Measurements from ENCODE around the gene GLTP. TPM values are rescaled to one million over a fixed set of nuclear protein-coding genes. Genes with fewer than 3 reads are reported as not detected.

GLTP gene
- polyA plus RNA-seq, 2 of the 4 experiments (the other 2 are of a cell fraction), result 16.9 to 18.8 TPM

GRCh38 chr12:109818253-109818652, 62.1 kb downstream of the GLTP start:
- Histone ChIP-seq H3K4me3 (no peak overlapping the region), H3K4me2 (no peak overlapping the region), H3K9me3 (no peaks in the 10 kb centered on the region), H3K4me1 (peaks cover 23% of the 10 kb centered on the region), H3K27ac (no peak overlapping the region)
- ATAC-seq (no peak), FAIRE-seq (no peak), DNase-seq (ENCODE audit: low read depth in 1 of 2, low spot score in 1 of 2) (no peak)
- POLR2A ChIA-PET, result no interaction called here
- CTCF ChIA-PET, result interaction anchor here (0.8 to 7.3 kb wide), 4 partner anchors 8 to 18 kb away, joined by 3 to 85 read pairs (median 3); no protein-coding TSS in a partner anchor
- 79% methylated on average over 9 of the region's 9 CpGs for WGBS (ENCODE audit: missing lambda C conversion rate)
- TF ChIP-seq EP300 (IDR thresholded peaks at IDR 0.05), result no peak
- TF ChIP-seq ZFP36 (IDR thresholded peaks at IDR 0.05; ENCODE audit: borderline replicate concordance, partially characterized antibody), result peak; percentile 4

- CTCF ChIA-PET, result interaction anchor here (0.8 to 7.3 kb wide), 4 partner anchors 9 to 28 kb away, joined by 3 to 85 read pairs (median 14); no protein-coding TSS in a partner anchor
- 86% methylated on average over 8 of the region's 8 CpGs for WGBS (ENCODE audit: missing lambda C conversion rate)
- Histone ChIP-seq H3K27ac (no peak overlapping the region), H3K4me3 (no peak overlapping the region), H3K4me1 (peaks cover 18% of the 10 kb centered on the region), H3K4me2 (no peak overlapping the region), H3K9me3 (no peaks in the 10 kb centered on the region)
- POLR2A ChIA-PET, result no interaction called here
- ATAC-seq (0 out of 6 replicates have a peak, but pooled peaks of 1 of the 2 experiments have one; percentile 6), FAIRE-seq (no peak), DNase-seq (ENCODE audit: low read depth in 1 of 2, low spot score in 1 of 2) (peak in 1 of 2 experiments; percentile 51)
- TF ChIP-seq MYC (IDR thresholded peaks at IDR 0.05; ENCODE audit: borderline replicate concordance, low read length), result no peak
- peak; percentile 56 for TF ChIP-seq ZFP36 (IDR thresholded peaks at IDR 0.05; ENCODE audit: borderline replicate concordance, partially characterized antibody)
These were observed 62.6 kb downstream of the GLTP start for GRCh38 chr12:109817627-109818231.

GRCh38 chr12:109816870-109817269, 63.5 kb downstream of the GLTP start:
- no peak overlapping the region for H3K4me2 ChIP-seq
- POLR2A ChIA-PET, result no interaction called here
- TF ChIP-seq GATA3 (IDR thresholded peaks at IDR 0.05; ENCODE audit: borderline replicate concordance) (no peak), HOXB5 (CRISPR knock-in tag; IDR thresholded peaks at IDR 0.05) (no peak), MYC (IDR thresholded peaks at IDR 0.05; ENCODE audit: borderline replicate concordance, low read length) (no peak), MAFK (IDR thresholded peaks at IDR 0.05; ENCODE audit: partially characterized antibody) (no peak), TP53 (CRISPR knock-in tag; IDR thresholded peaks at IDR 0.05) (no peak), RARB (CRISPR knock-in tag; IDR thresholded peaks at IDR 0.05) (no peak), HMGXB4 (CRISPR knock-in tag; IDR thresholded peaks at IDR 0.05; ENCODE audit: borderline replicate concordance) (no peak), ESRRA (IDR thresholded peaks at IDR 0.05; ENCODE audit: borderline replicate concordance, low read length) (no peak), HES2 (IDR thresholded peaks at IDR 0.05) (no peak), POLR2AphosphoS2 (conservative IDR thresholded peaks at IDR 0.05; ENCODE audit: low read length) (no peak)
- peaks cover 11% of the 10 kb centered on the region for H3K4me1 ChIP-seq
- FAIRE-seq (no peak), ATAC-seq (no peak), DNase-seq (ENCODE audit: low read depth in 1 of 2, low spot score in 1 of 2) (no peak)
- no peak overlapping the region for H3K4me3 ChIP-seq
- WGBS (ENCODE audit: missing lambda C conversion rate), result 62% methylated on average over 7 of the region's 7 CpGs
- H3K9me3 ChIP-seq, result no peaks in the 10 kb centered on the region
- CTCF ChIA-PET, result interaction anchor here (2.0 to 7.3 kb wide), 3 partner anchors 11 to 28 kb away, joined by 6 to 85 read pairs (median 25); partner anchors contain the start of gene TRPV4
- H3K27ac ChIP-seq, result no peak overlapping the region

GRCh38 chr12:109815757-109816617, 64.4 kb downstream of the GLTP start:
- Histone ChIP-seq H3K4me3 (no peak overlapping the region), H3K4me1 (peaks cover 11% of the 10 kb centered on the region), H3K4me2 (no peak overlapping the region), H3K27ac (no peak overlapping the region), H3K9me3 (no peaks in the 10 kb centered on the region)
- 58% methylated on average over 10 of the region's 10 CpGs for WGBS (ENCODE audit: missing lambda C conversion rate)
- DNase-seq (ENCODE audit: low read depth in 1 of 2, low spot score in 1 of 2) (peak in 1 of 2 experiments; percentile 65), ATAC-seq (peak in 1 of 2 experiments; percentile 34; a peak in 3 of 6 replicates), FAIRE-seq (no peak)
- CTCF ChIA-PET, result interaction anchor here (1.3 to 7.3 kb wide), 6 partner anchors 10 to 37 kb away, joined by 3 to 85 read pairs (median 6); partner anchors contain the start of gene TRPV4
- TF ChIP-seq HDAC2 (IDR thresholded peaks at IDR 0.05) (0 out of 2 replicates have a peak, but pooled peaks have one; percentile 30), HES2 (IDR thresholded peaks at IDR 0.05) (no peak), MYC (IDR thresholded peaks at IDR 0.05; ENCODE audit: borderline replicate concordance, low read length) (no peak), RNF2 (IDR thresholded peaks at IDR 0.05; ENCODE audit: borderline replicate concordance, low read depth) (no peak), TP53 (CRISPR knock-in tag; IDR thresholded peaks at IDR 0.05) (no peak), KDM1A (IDR thresholded peaks at IDR 0.05; ENCODE audit: low read depth) (peak; percentile 68), EP300 (IDR thresholded peaks at IDR 0.05) (no peak)
- POLR2A ChIA-PET, result no interaction called here
